Keratinocyte (primary cell): ENCODE results near the gene PYGB.

Experiments used
- CTCF ChIP-seq, 3 experiments: IDR thresholded peaks in 1 of 3; conservative IDR thresholded peaks in 1 of 3; optimal IDR thresholded peaks in 1 of 3; 2 replicates in 2 of 3; 3 replicates in 1 of 3; pipeline versions ENCODE3 to v1.5.1; 2011; ENCODE audit warnings: low read length in 3 of 3, mild to moderate bottlenecking in 3 of 3, moderate library complexity in 2 of 3, control low read depth in 1 of 3, inconsistent platforms in 1 of 3; ENCODE audit not compliant: insufficient read depth in 2 of 3; ENCODE audit errors: extremely low read depth in 1 of 3
- EZH2 ChIP-seq: IDR thresholded peaks from one replicate; pipeline ENCODE4 v1.6.1; 2012; ENCODE audit warnings: inconsistent platforms, mild to moderate bottlenecking, low read length, moderate library complexity

- TF ChIP-seq CTCF (optimal IDR thresholded peaks at IDR 0.05 in 1 of 3, IDR thresholded peaks at IDR 0.05 in 1 of 3, conservative IDR thresholded peaks at IDR 0.05 in 1 of 3; ENCODE audit: extremely low read depth in 1 of 3, insufficient read depth in 2 of 3, low read length in 3 of 3) (no peak), EZH2 (no peak)
Measured at GRCh38 chr20:25246182-25246999, 1.5 kb upstream of the PYGB start.
